ENCODE data around the gene SEMA4B.

- TF ChIP-seq CTCF (conservative IDR thresholded peaks at IDR 0.05; ENCODE audit: low read length): peak; percentile 26; the same call in 1 of the 2 replicates
- no peak for TF ChIP-seq EZH2phosphoT487 (IDR thresholded peaks at IDR 0.05; ENCODE audit: borderline replicate concordance)
Measured at GRCh38 chr15:90214553-90215196, 13.5 kb downstream of the SEMA4B start.

Measured in Loucy (cell line).